GM12891 (cell line): ENCODE measurements around the gene TSC1.

Source experiments
- DNase-seq: peaks from one replicate; pipeline ENCODE4 v3.0.0; 2011; ENCODE audit warnings: low spot score; ENCODE audit not compliant: insufficient read length
- FAIRE-seq: peaks from 2 replicates; lab custom pipeline; 2011; peaks lifted over from hg19 to GRCh38; lab: Jason Lieb, UNC
- PAX5 ChIP-seq: IDR thresholded peaks from 2 replicates; pipeline ENCODE4 v1.6.1; 2011; ENCODE audit warnings: low read length, moderate library complexity, mild to moderate bottlenecking; ENCODE audit not compliant: insufficient read depth, severe bottlenecking
- POLR2A ChIP-seq: IDR thresholded peaks from 2 replicates; pipeline ENCODE4 v1.6.1; 2011; ENCODE audit warnings: low read depth, low read length, control low read depth
- POLR2AphosphoS5 ChIP-seq: IDR thresholded peaks from 2 replicates; pipeline ENCODE4 v1.6.1; 2011; ENCODE audit warnings: low read depth, low read length, control low read depth
- POU2F2 ChIP-seq: IDR thresholded peaks from 2 replicates; pipeline ENCODE4 v1.6.1; 2011; ENCODE audit warnings: low read depth, mild to moderate bottlenecking, control low read depth, low read length, moderate library complexity
- SPI1 ChIP-seq: IDR thresholded peaks from 2 replicates; pipeline ENCODE4 v1.6.1; 2011; ENCODE audit warnings: low read depth, low read length, control low read depth
- TAF1 ChIP-seq: IDR thresholded peaks from 2 replicates; pipeline ENCODE4 v1.6.1; 2011; ENCODE audit warnings: low read depth, low read length, control low read depth

The TSC1 gene

DNA sequence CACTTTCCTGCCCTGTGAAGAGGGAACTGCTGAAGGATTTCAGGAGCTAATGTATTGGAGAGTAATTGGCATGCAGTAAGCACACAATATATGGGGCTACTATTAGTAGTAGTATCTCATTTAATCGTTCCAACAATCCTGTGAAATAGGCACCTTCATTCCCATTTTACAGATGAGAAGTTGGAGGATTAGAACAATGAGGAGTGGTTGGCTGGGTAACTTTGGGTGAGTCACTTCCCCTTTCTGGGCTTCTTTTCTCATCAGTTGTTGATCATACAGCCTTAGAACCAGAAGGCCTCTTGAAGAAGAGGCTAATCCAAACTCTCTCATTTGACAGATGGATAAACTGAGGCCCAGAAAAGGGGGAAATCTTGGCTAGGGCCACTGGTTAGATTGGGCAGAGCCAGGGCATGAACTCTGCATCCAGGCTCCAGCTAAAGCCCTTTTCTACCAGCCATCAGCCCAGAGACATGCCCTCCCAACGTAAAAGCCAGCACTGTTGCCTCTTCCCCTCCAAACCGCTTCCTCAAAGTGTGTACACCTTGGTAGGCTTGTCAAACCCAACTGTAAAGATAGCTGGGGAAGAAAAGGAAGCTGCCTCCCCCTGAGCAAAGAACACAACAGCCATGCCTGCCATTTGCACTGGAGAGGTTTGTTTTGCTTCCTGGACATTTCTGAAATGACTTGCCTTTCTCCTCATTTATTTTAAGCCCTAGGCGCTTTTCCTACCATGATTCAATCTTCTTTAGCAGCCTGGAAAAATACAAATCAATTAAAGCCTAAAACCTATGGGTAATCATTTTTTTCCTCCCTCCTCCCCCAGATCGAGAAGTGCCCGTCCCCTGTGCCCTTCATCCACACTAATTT is 64.7 kb downstream of the TSC1 start:
- TF ChIP-seq SPI1 (peak; percentile 81), POLR2A (no peak)
- DNase-seq (no peak), FAIRE-seq (peak; percentile 55)

GRCh38 chr9:132878695-132879456 is 65.5 kb downstream of the TSC1 start, which contains the start of gene SPACA9:
TSS of gene SPACA9 (plus strand) at chr9:132878898. CDS start at chr9:132883948, 5,050 bp downstream.
- TF ChIP-seq SPI1 (no peak), POLR2A (no peak), PAX5 (no peak), POU2F2 (no peak), POLR2AphosphoS5 (no peak), TAF1 (no peak)
- FAIRE-seq: no peak
- peak; percentile 42 for DNase-seq

- DNase-seq: peak; percentile 97
- no peak for TF ChIP-seq POLR2AphosphoS5
- TF ChIP-seq PAX5: peak; percentile 57
- FAIRE-seq: peak; percentile 96
These were observed 66.4 kb downstream of the TSC1 start, which contains the start of gene AK8 for GRCh38 chr9:132877824-132878694. TSS of gene AK8 (minus strand) at chr9:132878284. CDS start at chr9:132878255, 29 bp downstream.

GRCh38 chr9:132877458-132877823 is 67.0 kb downstream of the TSC1 start:
- TF ChIP-seq TAF1: no peak
- TF ChIP-seq PAX5: no peak
- TF ChIP-seq POLR2AphosphoS5: no peak
- no peak for TF ChIP-seq POLR2A
- TF ChIP-seq POU2F2: no peak
- no peak for TF ChIP-seq SPI1
- no peak for DNase-seq
- FAIRE-seq: no peak

DNA sequence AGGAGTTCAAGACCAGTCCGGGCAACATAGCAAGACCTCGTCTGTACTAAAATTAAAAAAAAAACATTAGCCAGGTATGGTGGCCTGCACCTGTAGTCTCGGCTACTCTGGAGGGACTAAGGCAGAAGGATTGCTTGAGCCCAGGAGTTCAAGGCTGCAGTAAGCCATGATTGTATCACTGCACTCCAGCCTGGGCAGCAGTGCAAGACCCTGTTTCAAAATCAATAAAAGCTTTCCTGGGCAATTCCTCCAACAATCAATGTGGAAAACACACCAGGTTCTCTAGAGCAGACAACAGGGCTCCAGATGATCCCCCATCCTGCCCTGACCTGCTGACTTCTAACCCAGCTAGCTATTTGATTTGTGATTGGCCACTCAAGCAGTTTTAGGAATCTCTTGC is 67.6 kb downstream of the TSC1 start:
- DNase-seq (no peak), FAIRE-seq (no peak)
- TF ChIP-seq POLR2A: no peak
- no peak for TF ChIP-seq TAF1
- no peak for TF ChIP-seq PAX5
- no peak for TF ChIP-seq SPI1

- TF ChIP-seq POLR2A (no peak), POU2F2 (no peak), SPI1 (no peak)
- FAIRE-seq: no peak
These were observed 69.3 kb downstream of the TSC1 start for GRCh38 chr9:132875159-132875558.

GRCh38 chr9:132873403-132873802 is 71.0 kb downstream of the TSC1 start:
- TF ChIP-seq TAF1 (no peak), POLR2A (no peak), POU2F2 (no peak), POLR2AphosphoS5 (no peak), SPI1 (no peak), PAX5 (no peak)
- no peak for DNase-seq
- no peak for FAIRE-seq

More at GRCh38 chr9:132875159-132875558, 69.3 kb downstream of the TSC1 start:
- no peak for DNase-seq

- FAIRE-seq (no peak), DNase-seq (no peak)
- no peak for TF ChIP-seq POLR2AphosphoS5
- no peak for TF ChIP-seq POLR2A
- no peak for TF ChIP-seq SPI1
- TF ChIP-seq POU2F2: no peak
- TF ChIP-seq PAX5: no peak
- TF ChIP-seq TAF1: no peak
These were observed 75.2 kb downstream of the TSC1 start for GRCh38 chr9:132869266-132869665.

DNA sequence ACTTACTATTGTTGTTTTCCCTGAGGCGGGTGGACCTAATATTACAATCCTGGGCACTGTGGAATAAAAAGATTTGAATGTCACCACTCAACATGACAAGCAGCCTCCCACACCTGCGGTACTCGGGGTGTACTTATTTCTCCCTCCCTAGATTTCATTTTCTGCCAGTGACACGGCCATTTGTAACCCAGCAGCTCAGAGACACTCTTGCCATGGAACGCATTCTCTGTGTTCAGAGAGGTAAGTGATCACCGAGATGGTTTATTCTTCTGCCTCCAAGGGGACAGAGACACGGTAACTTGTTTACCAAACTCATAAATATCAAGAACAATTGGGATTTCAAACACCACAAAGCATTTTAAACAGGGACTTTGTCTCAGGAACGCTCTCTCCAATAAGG is 77.5 kb downstream of the TSC1 start:
- TF ChIP-seq POU2F2 (no peak), SPI1 (no peak), POLR2AphosphoS5 (no peak), TAF1 (no peak), POLR2A (no peak), PAX5 (no peak)
- no peak for FAIRE-seq
- DNase-seq: no peak
